Keratinocyte (primary cell): Measurements from ENCODE around the gene TCP11L2.

ENCODE experiments used
- EZH2 ChIP-seq: IDR thresholded peaks from one replicate; pipeline ENCODE4 v1.6.1; 2012; ENCODE audit warnings: inconsistent platforms, mild to moderate bottlenecking, low read length, moderate library complexity
- TF ChIP-seq, protein P1 (sequence below), 3 experiments: IDR thresholded peaks in 1 of 3; conservative IDR thresholded peaks in 1 of 3; optimal IDR thresholded peaks in 1 of 3; 2 replicates in 2 of 3; 3 replicates in 1 of 3; pipeline versions ENCODE3 to v1.5.1; 2011; ENCODE audit warnings: low read length in 3 of 3, mild to moderate bottlenecking in 3 of 3, moderate library complexity in 2 of 3, control low read depth in 1 of 3, inconsistent platforms in 1 of 3; ENCODE audit not compliant: insufficient read depth in 2 of 3; ENCODE audit errors: extremely low read depth in 1 of 3

- TF ChIP-seq, protein P1, sequence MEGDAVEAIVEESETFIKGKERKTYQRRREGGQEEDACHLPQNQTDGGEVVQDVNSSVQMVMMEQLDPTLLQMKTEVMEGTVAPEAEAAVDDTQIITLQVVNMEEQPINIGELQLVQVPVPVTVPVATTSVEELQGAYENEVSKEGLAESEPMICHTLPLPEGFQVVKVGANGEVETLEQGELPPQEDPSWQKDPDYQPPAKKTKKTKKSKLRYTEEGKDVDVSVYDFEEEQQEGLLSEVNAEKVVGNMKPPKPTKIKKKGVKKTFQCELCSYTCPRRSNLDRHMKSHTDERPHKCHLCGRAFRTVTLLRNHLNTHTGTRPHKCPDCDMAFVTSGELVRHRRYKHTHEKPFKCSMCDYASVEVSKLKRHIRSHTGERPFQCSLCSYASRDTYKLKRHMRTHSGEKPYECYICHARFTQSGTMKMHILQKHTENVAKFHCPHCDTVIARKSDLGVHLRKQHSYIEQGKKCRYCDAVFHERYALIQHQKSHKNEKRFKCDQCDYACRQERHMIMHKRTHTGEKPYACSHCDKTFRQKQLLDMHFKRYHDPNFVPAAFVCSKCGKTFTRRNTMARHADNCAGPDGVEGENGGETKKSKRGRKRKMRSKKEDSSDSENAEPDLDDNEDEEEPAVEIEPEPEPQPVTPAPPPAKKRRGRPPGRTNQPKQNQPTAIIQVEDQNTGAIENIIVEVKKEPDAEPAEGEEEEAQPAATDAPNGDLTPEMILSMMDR (optimal IDR thresholded peaks at IDR 0.05 in 1 of 3, IDR thresholded peaks at IDR 0.05 in 1 of 3, conservative IDR thresholded peaks at IDR 0.05 in 1 of 3; ENCODE audit: extremely low read depth in 1 of 3, insufficient read depth in 2 of 3, low read length in 3 of 3): peak in 1 of 3 experiments; percentile 7
- TF ChIP-seq EZH2: no peak
These were observed 56.1 kb downstream of the TCP11L2 start for GRCh38 chr12:106358396-106359241.
